Hepatic stellate cell (primary cell): ENCODE results near the gene PIGV.
"Not testable (repeated sequence)": the region's sequence is repeated elsewhere in the genome, so short reads cannot be mapped to it uniquely, and the experiment has no call there.

Source experiments
- DNase-seq: peaks from one replicate; pipeline ENCODE4 v3.0.0; 2011; ENCODE audit warnings: low spot score

The PIGV gene

DNA sequence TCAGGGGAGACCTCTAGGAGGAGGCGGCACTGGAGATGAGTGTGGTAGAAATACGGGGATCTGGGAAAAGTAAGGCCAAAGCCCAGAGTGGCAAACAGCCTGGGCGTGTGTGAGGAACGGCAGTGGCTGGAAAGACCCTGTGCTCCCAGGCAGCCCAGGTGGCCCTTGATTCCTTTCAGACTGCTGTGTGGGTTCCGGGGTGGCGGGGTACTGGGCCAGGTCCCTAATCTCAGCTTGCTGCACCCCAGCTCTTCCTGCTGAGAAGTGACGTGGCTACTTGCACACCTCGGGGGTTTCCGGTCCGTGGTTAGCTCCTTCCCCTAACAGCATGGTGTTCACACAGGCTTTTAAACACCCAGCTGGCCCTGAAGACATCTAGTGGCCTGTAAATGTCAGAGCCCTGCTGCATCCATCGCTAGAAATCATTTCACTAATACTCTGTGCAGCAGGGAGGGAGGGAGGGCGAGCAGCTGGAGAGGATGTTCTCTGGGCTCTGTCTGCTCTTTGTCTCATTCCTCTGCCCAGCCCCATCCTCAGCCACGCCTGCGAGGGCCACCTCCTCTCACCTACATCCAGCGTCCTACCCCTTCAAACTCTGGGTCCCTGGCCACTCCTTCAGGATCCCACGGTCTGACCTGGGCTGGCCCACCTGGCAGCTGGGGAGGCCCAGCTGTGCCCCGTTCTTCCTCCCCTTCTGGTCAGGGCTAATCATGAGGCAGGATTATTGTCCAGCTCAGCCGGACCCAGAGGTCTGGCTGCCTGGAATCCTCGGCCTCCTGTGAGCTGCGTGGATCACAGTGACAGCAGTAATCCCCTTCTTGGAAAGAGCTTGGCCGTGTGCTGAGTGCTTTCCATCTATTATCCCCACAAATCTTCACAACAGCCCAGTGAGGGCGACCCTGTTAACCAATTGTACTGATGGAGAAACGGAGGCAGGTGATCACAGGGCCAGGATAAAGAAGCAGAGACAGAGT is 46.0 kb downstream of the PIGV start:
- no peak for DNase-seq

DNA sequence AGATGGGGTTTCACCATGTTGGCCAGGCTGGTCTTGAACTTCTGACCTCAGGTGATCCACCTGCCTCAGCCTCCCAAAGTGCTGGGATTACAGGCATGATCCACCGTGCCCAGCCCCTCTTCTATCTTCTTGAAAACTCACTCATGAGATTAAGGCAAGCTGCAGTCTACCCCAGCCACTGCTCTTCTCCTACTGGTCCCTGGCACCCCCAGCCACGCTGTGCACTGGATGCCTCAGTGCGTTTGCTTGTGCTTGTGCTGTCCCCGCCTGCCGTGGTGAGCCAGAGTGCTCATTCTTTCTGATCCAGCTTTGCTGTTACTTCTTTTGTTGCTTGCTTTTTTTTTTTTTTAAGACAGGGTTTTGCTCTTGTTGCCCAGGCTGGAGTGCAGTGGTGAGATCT is 49.9 kb downstream of the PIGV start:
- not testable (repeated sequence) for DNase-seq

DNA sequence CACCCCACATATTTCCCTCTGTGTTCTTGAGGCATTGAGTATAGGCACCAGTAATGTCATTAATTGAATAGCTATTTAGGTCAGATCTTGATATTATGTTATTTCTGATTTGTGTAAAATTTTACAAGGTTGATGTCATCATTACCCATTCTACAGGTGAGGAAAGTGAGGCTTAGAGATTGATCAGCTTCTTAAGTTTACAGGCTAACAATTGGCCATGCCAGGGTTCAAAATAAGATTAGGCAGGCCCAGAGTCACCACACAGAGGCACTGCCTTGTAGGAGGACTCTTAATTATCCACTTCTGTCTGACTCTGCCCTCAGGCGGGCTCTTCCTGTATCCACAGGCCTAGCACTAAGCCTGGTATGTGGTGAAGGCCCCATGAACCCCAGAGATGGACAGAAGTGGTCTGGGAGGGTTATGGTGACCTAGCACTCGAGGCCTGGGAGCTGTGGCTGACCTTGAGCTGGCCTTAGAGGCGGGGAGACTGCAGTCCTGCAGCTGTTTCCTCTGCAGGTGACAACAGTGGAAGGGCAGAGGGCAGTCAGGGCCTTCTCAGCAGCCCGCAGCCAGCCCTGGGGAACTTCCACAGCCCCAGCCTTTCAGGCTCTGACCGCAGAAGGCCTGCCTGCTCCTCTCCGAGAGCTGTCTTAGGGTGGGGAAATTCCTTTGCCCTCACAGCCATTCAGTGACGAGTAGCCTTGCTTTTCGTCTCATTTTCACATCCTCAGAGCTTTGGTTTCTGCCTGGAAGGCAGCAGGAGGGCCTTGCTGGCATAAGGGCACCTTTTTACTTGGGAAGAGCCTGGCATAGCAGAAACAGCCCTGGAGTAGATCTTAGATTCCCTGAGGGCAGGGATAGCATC is 51.0 kb downstream of the PIGV start:
- DNase-seq, result no peak

DNA sequence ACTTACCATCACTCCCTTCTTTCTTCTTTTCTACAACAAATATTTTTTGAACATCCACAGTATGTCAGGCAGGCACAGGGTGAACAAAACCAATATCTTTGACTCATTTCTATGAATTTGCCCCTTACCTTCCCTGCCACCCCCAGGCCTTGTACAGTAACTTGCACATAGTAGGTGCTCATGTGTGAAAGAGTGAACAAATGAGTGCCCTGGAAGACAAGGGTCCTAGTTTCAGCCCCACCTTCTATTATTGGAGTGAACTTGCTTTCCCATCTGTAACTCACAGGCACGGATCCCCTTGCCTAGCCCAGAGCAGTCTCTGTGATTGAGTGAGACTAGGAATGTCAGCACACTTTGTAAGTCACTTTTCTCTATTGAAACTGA is 51.6 kb downstream of the PIGV start:
- DNase-seq, result no peak

DNA sequence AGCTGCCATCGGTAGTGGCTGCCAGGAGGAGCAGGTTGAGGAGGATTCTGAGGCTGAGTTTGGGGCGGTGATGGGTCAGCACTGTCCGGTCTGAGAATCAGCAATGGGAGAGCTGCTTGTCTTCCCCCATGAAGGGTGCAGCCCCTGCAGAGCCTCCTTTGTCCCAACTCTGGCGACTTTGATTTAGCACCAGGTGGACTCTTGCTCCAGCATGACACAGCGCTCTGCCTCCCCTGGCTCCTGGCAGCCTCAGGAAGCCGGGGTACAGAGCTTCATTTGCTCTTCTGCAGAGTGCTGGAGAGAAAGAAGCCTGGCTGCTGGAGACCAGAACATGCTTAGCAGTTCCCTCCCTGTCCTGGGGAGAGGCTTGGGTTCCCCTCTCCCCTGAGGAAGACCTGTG is 52.0 kb downstream of the PIGV start:
- DNase-seq, result no peak

DNA sequence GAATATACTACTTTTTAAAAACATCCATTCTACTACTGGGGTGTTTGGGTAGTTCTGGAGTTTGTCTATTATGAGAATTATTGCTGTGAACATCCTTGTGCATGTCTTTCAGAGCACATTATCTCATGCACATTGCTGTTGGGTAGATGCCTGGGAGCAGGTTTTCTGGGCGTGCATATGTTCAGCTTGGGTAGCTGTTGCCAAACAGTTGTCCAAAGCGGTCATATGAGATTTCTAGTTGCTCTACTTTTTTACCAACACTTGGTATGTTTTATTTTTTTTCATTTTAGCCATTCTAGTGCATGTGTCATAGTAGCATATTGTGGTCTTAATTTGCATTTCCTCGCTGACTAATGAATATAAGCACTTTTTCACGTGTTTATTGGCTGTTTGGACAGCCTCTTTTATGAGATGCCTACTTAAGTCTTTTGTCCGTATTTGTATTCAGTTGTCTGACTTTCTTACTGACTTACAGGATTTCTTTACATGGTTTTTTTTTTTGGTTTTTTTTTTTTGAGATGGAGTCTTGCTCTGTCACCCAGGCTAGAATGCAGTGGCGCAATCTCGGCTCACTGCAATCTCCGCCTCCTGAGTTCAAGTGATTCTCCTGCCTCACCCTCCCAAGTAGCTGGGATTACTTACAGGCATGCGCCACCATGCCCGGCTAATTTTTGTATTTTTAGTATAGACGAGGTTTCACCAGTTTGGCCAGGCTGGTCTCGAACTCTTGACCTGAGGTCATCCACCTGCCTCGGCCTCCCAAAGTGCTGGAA is 56.9 kb downstream of the PIGV start:
- no peak for DNase-seq

DNA sequence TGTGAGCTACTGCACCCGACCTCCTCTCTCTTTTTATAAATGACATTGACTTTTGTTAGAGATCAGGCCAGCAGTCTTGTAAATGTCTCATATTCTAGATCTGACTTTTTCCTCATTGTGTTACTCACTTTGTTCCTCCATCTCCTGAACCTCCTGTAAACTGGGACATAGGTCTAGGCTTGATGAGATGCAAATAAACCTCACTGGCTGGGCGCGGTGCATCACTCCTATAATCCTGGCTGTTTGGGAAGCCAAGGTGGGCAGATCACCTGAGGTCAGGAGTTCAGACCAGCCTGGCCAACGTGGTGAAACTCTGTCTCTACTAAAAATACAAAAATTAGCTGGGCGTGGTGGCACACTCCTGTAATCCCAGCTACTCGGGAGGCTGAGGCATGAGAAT is 60.1 kb downstream of the PIGV start:
- DNase-seq, result not testable (repeated sequence)
